GM23248 (cell line): ENCODE results near the gene ITGAD. TPM values are rescaled to one million over a fixed set of nuclear protein-coding genes. Genes with fewer than 3 reads are reported as not detected.

ENCODE experiments used
- DNase-seq: peaks from one replicate; pipeline ENCODE4 v3.0.0-alpha.2; 2015
- H2AFZ ChIP-seq: fragments of 200-600 bp; sonication (generic); 2 replicates; pipeline ENCODE4 v1.6.1; 2016; ENCODE audit warnings: antibody characterized with exemption
- H3F3A ChIP-seq: fragments of 200-600 bp; sonication (generic); 2 replicates; pipeline ENCODE4 v1.6.1; 2016; ENCODE audit warnings: mild to moderate bottlenecking, antibody characterized with exemption, mixed run types; ENCODE audit not compliant: insufficient read depth
- H3K27ac ChIP-seq: fragments of 200-600 bp; sonication (generic); 2 replicates; pipeline ENCODE4 v1.5.1; 2016; ENCODE audit warnings: mild to moderate bottlenecking
- H3K27me3 ChIP-seq: fragments of 200-600 bp; sonication (generic); replicated peaks from 2 replicates; pipeline ENCODE4 v1.6.1; 2016; ENCODE audit warnings: mild to moderate bottlenecking; ENCODE audit not compliant: insufficient read depth
- H3K36me3 ChIP-seq: fragments of 200-600 bp; sonication (generic); 2 replicates; pipeline ENCODE4 v1.6.1; 2016; ENCODE audit warnings: low read depth, mild to moderate bottlenecking
- H3K4me1 ChIP-seq: fragments of 200-600 bp; sonication (generic); 2 replicates; pipeline ENCODE4 v1.6.1; 2016; ENCODE audit warnings: mild to moderate bottlenecking; ENCODE audit not compliant: insufficient read depth
- H3K4me2 ChIP-seq: fragments of 200-600 bp; sonication (generic); one replicate; pipeline ENCODE4 v1.6.1; 2016; ENCODE audit warnings: mild to moderate bottlenecking; ENCODE audit not compliant: unreplicated experiment
- H3K4me3 ChIP-seq: fragments of 200-600 bp; sonication (generic); 2 replicates; pipeline ENCODE4 v1.5.1; 2016; ENCODE audit warnings: mild to moderate bottlenecking
- H3K79me2 ChIP-seq: fragments of 200-600 bp; sonication (generic); 2 replicates; pipeline ENCODE4 v1.6.1; 2016; ENCODE audit warnings: mild to moderate bottlenecking; ENCODE audit not compliant: insufficient read depth
- H3K9ac ChIP-seq: fragments of 200-600 bp; sonication (generic); 2 replicates; pipeline ENCODE4 v1.6.1; 2016; ENCODE audit warnings: mild to moderate bottlenecking
- H3K9me2 ChIP-seq: fragments of 200-600 bp; sonication (generic); 2 replicates; pipeline ENCODE4 v1.6.1; 2016; ENCODE audit warnings: mixed run types, mild to moderate bottlenecking, moderate library complexity; ENCODE audit not compliant: insufficient read depth
- H3K9me3 ChIP-seq: fragments of 200-600 bp; sonication (generic); one replicate; pipeline ENCODE4 v1.6.1; 2017; ENCODE audit warnings: low read depth
- H4K20me1 ChIP-seq: fragments of 200-600 bp; sonication (generic); 2 replicates; pipeline ENCODE4 v1.6.0; 2016; ENCODE audit not compliant: insufficient read depth
- EZH2 ChIP-seq: fragments of 200-600 bp; sonication (generic); IDR thresholded peaks from 2 replicates; pipeline ENCODE4 v1.6.1; 2018; ENCODE audit warnings: antibody characterized with exemption, mild to moderate bottlenecking; ENCODE audit not compliant: insufficient read depth, poor library complexity, severe bottlenecking
- EZH2phosphoT487 ChIP-seq: fragments of 200-600 bp; sonication (generic); IDR thresholded peaks from 2 replicates; pipeline ENCODE4 v1.6.1; 2018; ENCODE audit warnings: antibody characterized with exemption, moderate library complexity, mild to moderate bottlenecking, low read depth; ENCODE audit not compliant: insufficient read depth
- WGBS, 2 experiments: methylation state at CpG; one replicate each; pipeline ENCODE4 v1.1.6; 2015 to 2017; ENCODE audit warnings: low lambda C conversion rate in 2 of 2, low coverage in 1 of 2; ENCODE audit errors: missing lambda C conversion rate in 2 of 2; 5-methylcytosine and 5-hydroxymethylcytosine counted together
- in situ Hi-C: fragments of 300-500 bp; cut with MboI; formaldehyde crosslinking; loops from 2 replicates; pipeline ENCODE4 v1.15.0; 2020
- polyA plus RNA-seq: library from polyadenylated mRNA; unstranded; fragments of >200 nt; fragmentation: Nextera tagmentation; extraction: Ambion mirVana; gene quantifications from 2 replicates; pipeline ENCODE4 v1.2.1, GENCODE V29; 2016
- total RNA-seq: library from RNA; depleted of rRNA; stranded (reverse); fragments of >200 nt; shearing (Covaris generic); gene quantifications from 2 replicates; pipeline ENCODE4 v1.2.3, GENCODE V29; 2014

Gene ITGAD
- total and polyA plus RNA-seq, 2 experiments from 2014 or later, result not detected

DNA sequence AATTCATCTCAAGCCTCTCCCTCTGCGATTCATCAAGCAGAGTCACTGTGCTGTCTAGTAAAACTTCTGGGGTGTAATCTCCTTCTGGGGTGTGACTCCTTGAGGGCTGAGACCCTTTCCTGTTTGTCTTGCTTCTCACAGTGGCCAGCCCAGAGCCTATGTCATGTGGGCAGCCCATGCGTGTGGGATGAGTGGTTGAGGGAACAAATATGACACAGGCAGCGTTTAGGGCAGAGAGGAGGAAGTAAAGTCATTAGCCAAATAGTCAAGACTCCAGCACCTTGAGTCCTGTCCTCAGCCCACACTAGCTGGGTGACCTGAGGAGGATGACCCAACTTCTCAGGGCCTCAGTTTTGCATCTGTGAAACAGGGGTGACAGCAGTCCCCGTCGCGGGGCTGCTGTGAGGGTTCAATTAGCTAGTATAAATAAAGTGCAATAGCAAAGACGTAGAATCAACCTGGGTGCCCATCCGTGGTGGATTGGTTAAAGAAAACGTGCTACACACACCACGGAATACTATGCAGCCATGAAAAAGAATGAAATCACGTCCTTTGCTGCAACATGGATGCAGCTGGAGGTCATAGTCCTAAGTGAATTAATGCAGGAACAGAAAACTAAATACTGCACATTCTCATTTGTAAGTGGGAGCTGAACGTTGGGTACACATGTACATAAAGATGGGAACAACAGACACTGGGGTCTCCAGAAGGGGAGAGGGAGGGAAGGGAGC is 42.7 kb upstream of the ITGAD start:
- no peak overlapping the region for H3K4me2 ChIP-seq
- H3K9ac ChIP-seq, result no peak overlapping the region
- no peak overlapping the region for H2AFZ ChIP-seq
- H3K9me2 ChIP-seq, result no peaks in the 10 kb centered on the region
- H3K9me3 ChIP-seq, result no peaks in the 10 kb centered on the region
- H3K4me3 ChIP-seq, result no peak overlapping the region
- no peaks in the 10 kb centered on the region for H3F3A ChIP-seq
- H4K20me1 ChIP-seq, result no peaks in the 10 kb centered on the region
- 42 to 47% methylated on average over 12 of the region's 12 CpGs for WGBS, 2 experiments
- no peak for DNase-seq
- TF ChIP-seq EZH2phosphoT487 (no peak), EZH2 (no peak)
- no peaks in the 10 kb centered on the region for H3K27me3 ChIP-seq
- no peaks in the 10 kb centered on the region for H3K4me1 ChIP-seq
- in situ Hi-C loops, result no loop called here
- no peak overlapping the region for H3K27ac ChIP-seq
- no peaks in the 10 kb centered on the region for H3K36me3 ChIP-seq
- H3K79me2 ChIP-seq, result no peaks in the 10 kb centered on the region

DNA sequence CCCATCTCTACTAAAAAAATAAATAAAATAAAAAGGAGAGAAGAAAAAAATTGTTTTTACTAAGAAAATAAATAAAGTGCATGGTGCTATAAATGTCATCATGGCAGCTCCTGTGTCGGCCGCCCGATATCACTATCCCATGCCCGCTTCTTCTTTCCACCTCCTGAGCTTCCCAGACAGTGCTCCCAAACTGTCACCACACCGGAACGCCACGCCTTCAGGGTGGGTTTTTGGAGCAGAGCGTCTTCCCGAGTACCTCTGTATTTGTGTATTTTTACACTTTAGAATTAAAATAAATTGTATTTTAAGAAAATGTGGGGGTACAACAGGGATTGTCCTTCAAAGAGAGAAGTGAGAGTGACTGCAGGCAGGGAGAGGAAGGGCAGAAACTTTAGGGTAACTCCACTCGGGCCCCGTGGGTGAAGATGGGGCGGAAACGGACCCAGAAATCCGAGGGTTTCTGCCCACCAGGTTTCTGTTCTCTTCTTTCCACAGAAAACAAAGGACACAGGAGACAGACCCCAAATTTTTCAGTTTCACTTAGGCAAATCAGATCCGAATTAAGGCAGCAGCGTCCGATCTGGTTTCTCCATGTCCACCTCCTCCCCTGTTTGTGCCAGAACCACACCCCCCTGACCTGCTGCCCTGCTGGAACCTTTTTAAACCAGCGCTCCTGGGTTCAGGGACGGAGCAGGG is 41.7 kb upstream of the ITGAD start:
- Histone ChIP-seq H3K79me2 (no peaks in the 10 kb centered on the region), H3K27ac (no peak overlapping the region), H3K27me3 (no peaks in the 10 kb centered on the region), H3K9me3 (no peaks in the 10 kb centered on the region), H2AFZ (no peak overlapping the region), H3K4me3 (no peak overlapping the region), H3K9ac (no peak overlapping the region), H3K4me1 (no peaks in the 10 kb centered on the region), H3K9me2 (no peaks in the 10 kb centered on the region), H3K4me2 (no peak overlapping the region), H4K20me1 (no peaks in the 10 kb centered on the region), H3F3A (no peaks in the 10 kb centered on the region), H3K36me3 (no peaks in the 10 kb centered on the region)
- in situ Hi-C loops, result no loop called here
- TF ChIP-seq EZH2 (no peak), EZH2phosphoT487 (no peak)
- DNase-seq, result no peak
- WGBS, 2 experiments, result 64 to 67% methylated on average over 19 of the region's 19 CpGs

DNA sequence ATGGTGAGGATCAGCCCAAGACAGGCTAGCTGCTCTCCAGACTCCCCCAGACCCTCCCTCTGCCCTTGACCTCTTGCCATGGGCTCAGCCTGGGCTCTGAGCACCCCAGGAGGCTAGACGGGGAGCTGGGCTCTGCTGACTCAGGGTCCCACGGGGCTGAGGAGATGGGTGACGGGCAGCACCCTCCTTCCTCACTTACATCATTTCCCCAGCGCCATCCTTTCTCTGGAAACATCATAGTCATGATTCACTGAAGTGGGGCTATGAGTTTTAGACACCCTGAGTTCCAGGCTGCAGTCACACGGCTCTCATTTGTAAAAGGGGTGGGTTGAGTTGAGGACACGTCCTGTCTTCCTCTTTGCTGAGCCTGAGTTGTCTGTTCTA is 41.2 kb upstream of the ITGAD start:
- DNase-seq, result peak; percentile 32
- H3K36me3 ChIP-seq, result no peaks in the 10 kb centered on the region
- H3K9me2 ChIP-seq, result no peaks in the 10 kb centered on the region
- no peak overlapping the region for H3K4me3 ChIP-seq
- no peak overlapping the region for H2AFZ ChIP-seq
- no peak overlapping the region for H3K27ac ChIP-seq
- H3F3A ChIP-seq, result no peaks in the 10 kb centered on the region
- H3K27me3 ChIP-seq, result no peaks in the 10 kb centered on the region
- no peaks in the 10 kb centered on the region for H3K79me2 ChIP-seq
- H3K9me3 ChIP-seq, result no peaks in the 10 kb centered on the region
- H4K20me1 ChIP-seq, result no peaks in the 10 kb centered on the region
- no peak overlapping the region for H3K4me2 ChIP-seq
- H3K4me1 ChIP-seq, result no peaks in the 10 kb centered on the region
- in situ Hi-C loops, result no loop called here
- TF ChIP-seq EZH2, result no peak
- TF ChIP-seq EZH2phosphoT487, result no peak
- WGBS, 2 experiments, result 15 to 18% methylated on average over 6 of the region's 6 CpGs
- H3K9ac ChIP-seq, result no peak overlapping the region

DNA sequence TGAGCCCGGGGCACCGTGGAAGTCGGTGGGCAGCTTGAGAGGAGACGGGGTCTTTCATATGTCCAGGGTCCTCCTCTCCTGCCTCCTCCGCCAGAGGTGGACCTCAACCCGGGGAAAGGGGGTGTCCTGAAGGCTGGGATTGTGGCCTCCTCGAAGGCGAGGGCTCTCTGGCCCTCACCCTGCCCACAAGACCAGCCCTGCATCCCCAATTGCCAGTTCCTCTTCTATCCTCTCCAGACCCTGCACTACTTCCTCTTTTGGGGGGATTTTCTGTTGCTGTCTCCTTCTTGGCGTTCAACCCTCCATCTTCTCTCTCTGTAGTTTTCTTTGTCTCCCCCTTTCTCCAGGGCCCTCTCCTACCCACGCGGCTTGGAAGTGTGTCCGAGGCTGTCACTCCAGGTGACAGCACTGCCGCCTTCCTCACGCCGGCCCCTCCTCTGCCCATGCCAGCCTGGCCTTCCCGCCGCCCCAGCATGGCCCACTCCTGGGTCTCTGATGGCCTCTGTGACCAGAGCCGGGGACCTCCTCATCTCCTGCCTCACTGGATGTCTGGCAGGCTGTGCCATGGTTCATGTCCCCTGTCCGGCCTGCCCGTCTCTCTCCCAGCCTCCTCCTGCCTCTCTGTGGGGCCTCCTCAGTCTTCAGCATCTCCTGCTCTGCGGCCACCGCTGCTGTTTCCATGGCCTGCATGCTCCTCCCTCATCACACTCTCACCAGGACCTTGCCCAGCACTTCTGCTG is 40.6 kb upstream of the ITGAD start:
- 71 to 72% methylated on average over 22 of the region's 22 CpGs for WGBS, 2 experiments
- TF ChIP-seq EZH2phosphoT487 (no peak), EZH2 (no peak)

More for the DNA sequence above, 40.6 kb upstream of the ITGAD start:
- Histone ChIP-seq H2AFZ (no peak overlapping the region), H3K9me2 (no peaks in the 10 kb centered on the region), H3F3A (no peaks in the 10 kb centered on the region), H4K20me1 (no peaks in the 10 kb centered on the region), H3K9ac (no peak overlapping the region), H3K4me2 (no peak overlapping the region), H3K79me2 (no peaks in the 10 kb centered on the region), H3K36me3 (no peaks in the 10 kb centered on the region), H3K4me3 (no peak overlapping the region), H3K27ac (no peak overlapping the region), H3K27me3 (no peaks in the 10 kb centered on the region), H3K9me3 (no peaks in the 10 kb centered on the region), H3K4me1 (no peaks in the 10 kb centered on the region)
- in situ Hi-C loops, result no loop called here
- DNase-seq, result no peak
